ENCODE results near the gene CHST11.
"Not testable (repeated sequence)": the region's sequence is repeated elsewhere in the genome, so short reads cannot be mapped to it uniquely, and the experiment has no call there.

CHST11 gene

GRCh38 chr12:104565606-104566243, 109.0 kb downstream of the CHST11 start:
- DNase-seq (ENCODE audit: low spot score), result peak; percentile 46

- no peak for DNase-seq (ENCODE audit: low spot score)
These were observed 109.7 kb downstream of the CHST11 start for GRCh38 chr12:104566244-104566993.

- DNase-seq (ENCODE audit: low spot score), result no peak
These were observed 111.2 kb downstream of the CHST11 start for GRCh38 chr12:104567832-104568486.

GRCh38 chr12:104568487-104568868, 111.7 kb downstream of the CHST11 start:
- no peak for DNase-seq (ENCODE audit: low spot score)

GRCh38 chr12:104568935-104569334, 112.2 kb downstream of the CHST11 start:
- no peak for DNase-seq (ENCODE audit: low spot score)

GRCh38 chr12:104569346-104570173, 112.8 kb downstream of the CHST11 start:
- DNase-seq (ENCODE audit: low spot score), result no peak

GRCh38 chr12:104570174-104570907, 113.6 kb downstream of the CHST11 start:
- no peak for DNase-seq (ENCODE audit: low spot score)

- no peak for DNase-seq (ENCODE audit: low spot score)
These were observed 114.6 kb downstream of the CHST11 start for GRCh38 chr12:104571328-104571727.

- DNase-seq (ENCODE audit: low spot score), result not testable (repeated sequence)
These were observed 117.6 kb downstream of the CHST11 start for GRCh38 chr12:104574353-104574752.

GRCh38 chr12:104574758-104575157, 118.0 kb downstream of the CHST11 start:
- not testable (repeated sequence) for DNase-seq (ENCODE audit: low spot score)

GRCh38 chr12:104575442-104576186, 118.9 kb downstream of the CHST11 start:
- DNase-seq (ENCODE audit: low spot score), result no peak

GRCh38 chr12:104576187-104576778, 119.5 kb downstream of the CHST11 start:
- DNase-seq (ENCODE audit: low spot score), result no peak

- no peak for DNase-seq (ENCODE audit: low spot score)
These were observed 120.3 kb downstream of the CHST11 start for GRCh38 chr12:104576980-104577580.

- DNase-seq (ENCODE audit: low spot score), result peak; percentile 28
These were observed 120.8 kb downstream of the CHST11 start for GRCh38 chr12:104577581-104577981.

- peak; percentile 87 for DNase-seq (ENCODE audit: low spot score)
These were observed 121.7 kb downstream of the CHST11 start for GRCh38 chr12:104578453-104578852.

- peak; percentile 23 for DNase-seq (ENCODE audit: low spot score)
These were observed 123.2 kb downstream of the CHST11 start for GRCh38 chr12:104579718-104580495.

GRCh38 chr12:104581005-104581570, 124.3 kb downstream of the CHST11 start:
- DNase-seq (ENCODE audit: low spot score), result no peak

- no peak for DNase-seq (ENCODE audit: low spot score)
These were observed 126.0 kb downstream of the CHST11 start for GRCh38 chr12:104582739-104583138.

GRCh38 chr12:104583301-104583700, 126.6 kb downstream of the CHST11 start:
- no peak for DNase-seq (ENCODE audit: low spot score)
